H7 (cell line): ENCODE data around the gene TMED9. TPM values are rescaled to one million over a fixed set of nuclear protein-coding genes. Genes with fewer than 3 reads are reported as not detected.
A peak's percentile ranks its signal among the peaks of the same experiment; 100 is the strongest.

Experiments
- DNase-seq: peaks from one replicate; pipeline ENCODE4 v3.0.0; 2012
- H3K27me3 ChIP-seq: 2 replicates; pipeline ENCODE4 v1.6.0; 2011; ENCODE audit warnings: mild to moderate bottlenecking, low read length; ENCODE audit not compliant: control insufficient read depth, insufficient read depth
- H3K36me3 ChIP-seq: replicated peaks from 2 replicates; pipeline ENCODE4 v1.5.1; 2011; ENCODE audit warnings: low read length; ENCODE audit not compliant: control insufficient read depth, insufficient read depth
- H3K4me3 ChIP-seq: 2 replicates; pipeline ENCODE4 v1.5.1; 2011; ENCODE audit warnings: low read depth, mild to moderate bottlenecking, control low read depth, low read length, moderate library complexity; ENCODE audit not compliant: insufficient read depth
- total RNA-seq: library from RNA; depleted of rRNA; stranded (reverse); fragments of >200 nt; shearing (Covaris generic); gene quantifications from 2 replicates; pipeline ENCODE4 v1.2.3, GENCODE V29; 2014; rRNA removed

Gene TMED9
- 52.3 and 59.4 TPM in 2 replicates for total RNA-seq

DNA sequence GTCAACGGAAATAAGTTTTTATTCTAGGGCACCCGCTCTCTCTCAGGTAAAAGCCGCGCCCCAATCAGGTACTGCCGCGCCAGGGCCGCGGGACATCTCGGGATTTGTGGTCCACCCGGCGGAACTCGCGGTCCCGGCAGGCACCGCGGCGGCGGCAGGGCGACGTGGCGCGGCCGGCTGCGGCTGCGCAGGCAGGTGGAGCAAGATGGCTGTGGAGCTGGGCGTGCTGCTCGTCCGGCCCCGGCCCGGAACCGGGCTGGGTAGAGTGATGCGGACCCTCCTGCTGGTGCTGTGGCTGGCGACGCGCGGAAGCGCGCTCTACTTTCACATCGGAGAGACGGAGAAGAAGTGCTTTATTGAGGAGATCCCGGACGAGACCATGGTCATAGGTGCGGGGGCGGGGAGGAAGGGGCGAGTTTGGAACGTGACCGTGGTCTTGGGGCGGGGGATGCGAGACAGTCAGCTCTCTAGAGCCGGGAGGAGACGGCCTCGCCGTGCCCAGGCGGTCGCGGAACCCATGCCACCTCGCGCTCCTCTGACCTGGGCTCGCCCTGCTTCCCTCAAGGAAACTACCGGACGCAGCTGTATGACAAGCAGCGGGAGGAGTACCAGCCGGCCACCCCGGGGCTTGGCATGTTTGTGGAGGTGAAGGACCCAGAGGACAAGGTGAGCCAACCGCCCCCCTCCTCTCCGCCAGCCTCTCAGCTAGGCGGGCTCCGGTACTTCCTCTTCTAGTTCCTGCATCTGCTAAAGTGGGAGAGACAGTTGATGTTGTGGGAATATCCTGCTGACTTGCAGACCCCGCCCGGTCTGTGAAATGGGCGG is at the start of gene TMED9:
Gene TMED9 (plus strand): TSS at position 194 of the 825 bp plus-strand sequence. CDS start 12 bp downstream, at position 206.
- Histone ChIP-seq H3K27me3 (no peaks in the 10 kb centered on the region; the same call in 1 of the 2 replicates), H3K4me3 (peak within 1 kb of the TSS; percentile 92), H3K36me3 (peaks cover 27% of the 10 kb centered on the region)
- DNase-seq, result peak; percentile 96

DNA sequence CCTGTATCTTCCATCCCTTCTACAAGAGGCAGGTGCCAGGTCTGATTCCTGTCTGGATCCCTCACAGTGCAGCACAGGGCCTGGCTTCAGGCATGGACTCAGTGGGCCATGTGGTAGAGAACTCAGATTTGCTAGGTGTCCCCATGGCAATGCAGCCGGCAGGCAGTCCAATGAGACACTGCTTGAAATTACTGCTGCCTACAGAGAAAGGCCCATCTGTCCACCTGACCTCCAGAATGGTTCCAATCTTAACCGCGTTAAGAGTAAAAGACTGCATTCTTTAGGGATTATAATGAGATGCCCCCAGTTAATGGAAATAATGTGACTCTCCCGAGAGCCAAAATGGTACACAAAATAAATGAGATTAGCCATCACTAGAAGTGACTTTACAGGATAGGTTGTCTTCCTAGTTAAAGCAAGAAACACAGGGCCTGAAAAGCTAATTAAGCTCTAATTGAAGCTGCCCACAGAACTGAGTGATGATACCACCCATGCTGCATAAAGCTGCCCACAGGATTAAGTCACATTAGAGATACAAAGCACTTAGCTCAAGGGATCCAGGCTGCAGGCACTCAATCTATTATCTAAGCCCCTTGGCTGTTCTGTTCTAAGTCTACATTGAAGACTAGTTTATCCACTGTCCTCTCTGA is 49.1 kb upstream of the TMED9 start:
- Histone ChIP-seq H3K4me3 (no peak overlapping the region), H3K36me3 (peaks cover 12% of the 10 kb centered on the region), H3K27me3 (no peaks in the 10 kb centered on the region)
- DNase-seq, result no peak

DNA sequence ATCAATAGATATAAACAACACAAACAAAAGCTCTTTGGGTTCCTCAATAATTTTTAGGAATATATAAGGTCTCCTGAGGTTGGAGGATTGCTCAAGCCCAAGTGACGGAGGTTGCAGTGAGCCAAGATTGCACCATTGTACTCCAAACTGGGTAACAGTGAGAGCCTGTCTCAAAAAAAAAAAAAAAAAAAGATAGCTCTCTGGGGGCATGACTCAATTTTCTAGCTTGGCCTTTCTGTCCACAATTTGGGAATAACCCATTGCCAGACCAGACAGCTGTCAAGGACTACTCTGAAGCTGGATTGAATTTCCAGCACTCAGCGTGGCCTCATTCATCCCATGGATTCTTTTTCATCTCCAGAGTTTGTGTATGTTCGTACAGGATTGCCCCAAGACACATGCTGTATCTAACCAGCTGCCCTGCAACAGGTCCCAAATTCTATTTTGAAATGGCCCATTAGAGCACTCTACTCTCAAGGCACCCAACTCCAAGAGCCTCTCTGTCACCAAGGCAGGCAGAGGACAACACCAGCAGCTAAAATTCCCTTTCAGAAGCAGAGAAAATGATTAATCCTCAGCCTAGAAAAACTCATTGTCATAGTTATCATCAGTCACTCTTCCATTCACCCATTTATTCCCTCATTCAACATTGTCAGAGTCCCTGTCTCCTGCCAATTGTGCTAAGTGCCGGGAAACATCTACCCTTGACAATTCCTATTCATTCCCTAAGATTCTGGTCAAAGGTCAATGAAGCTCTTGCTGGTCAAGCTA is 46.3 kb upstream of the TMED9 start:
- H3K27me3 ChIP-seq, result no peaks in the 10 kb centered on the region
- H3K36me3 ChIP-seq, result peaks cover 5% of the 10 kb centered on the region
- no peak for DNase-seq
- H3K4me3 ChIP-seq, result no peak overlapping the region

DNA sequence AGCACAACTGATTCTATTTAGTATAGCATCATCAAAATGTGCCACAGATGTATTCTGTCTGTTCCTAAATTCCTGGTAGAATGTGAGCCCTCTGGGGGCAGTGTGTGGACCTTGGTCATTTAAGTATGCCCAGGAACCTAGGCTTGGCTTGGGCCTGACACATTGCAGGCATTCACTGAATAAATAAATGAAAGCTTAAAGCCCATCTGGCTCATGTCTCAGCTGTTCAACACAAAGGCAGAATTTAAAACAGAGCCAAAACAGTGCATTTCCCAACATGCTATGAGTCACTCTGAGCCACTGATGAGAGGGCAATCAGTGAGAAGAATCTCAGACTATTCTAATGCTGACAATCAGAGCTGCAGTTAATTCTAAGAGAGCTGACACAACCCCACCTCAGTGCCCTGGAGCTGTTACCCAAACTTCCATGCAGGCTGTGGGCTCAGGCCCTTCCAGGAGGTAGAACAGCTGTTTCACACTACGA is 45.7 kb upstream of the TMED9 start:
- Histone ChIP-seq H3K36me3 (peaks cover 4% of the 10 kb centered on the region), H3K27me3 (no peaks in the 10 kb centered on the region), H3K4me3 (no peak overlapping the region)
- no peak for DNase-seq

DNA sequence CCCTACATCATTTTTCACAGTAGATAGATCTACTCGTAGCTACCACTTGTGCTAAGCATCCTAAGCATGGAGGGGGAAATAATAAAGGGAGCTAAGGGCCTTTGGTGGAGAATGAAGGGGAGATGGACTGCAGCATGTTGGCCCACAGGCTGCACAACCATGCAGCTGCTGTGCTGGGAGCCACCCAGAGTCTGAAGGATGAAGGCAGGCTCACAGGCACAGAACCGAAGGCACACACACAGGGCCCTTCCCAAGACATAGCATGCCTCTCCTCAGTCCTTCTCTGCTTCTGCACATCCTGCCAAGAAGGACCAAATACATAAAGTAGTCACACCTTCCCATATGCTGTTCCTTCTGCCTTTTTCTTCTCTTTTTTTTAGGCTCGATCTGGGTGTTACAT is 44.3 kb upstream of the TMED9 start:
- Histone ChIP-seq H3K4me3 (no peak overlapping the region), H3K36me3 (peaks cover 15% of the 10 kb centered on the region), H3K27me3 (no peaks in the 10 kb centered on the region)
- DNase-seq, result no peak

DNA sequence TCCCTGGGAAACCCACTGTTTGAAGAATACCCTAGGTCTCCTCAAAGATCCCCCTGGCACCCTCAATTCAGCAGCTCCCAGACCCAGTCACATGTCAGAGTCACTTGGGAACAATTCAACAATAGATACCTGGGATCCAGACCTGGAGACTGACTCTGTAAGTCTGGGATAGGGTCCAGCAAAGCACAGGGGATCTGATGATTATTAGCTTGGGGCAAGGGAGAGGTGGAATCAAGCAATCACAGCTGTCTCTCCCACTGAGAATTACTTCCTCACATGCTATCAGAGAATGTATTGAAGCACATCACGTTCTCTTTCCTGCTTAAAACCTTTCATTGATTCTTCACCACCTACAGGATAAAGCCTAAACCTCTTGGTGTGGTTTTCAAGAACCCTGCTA is 43.5 kb upstream of the TMED9 start:
- H3K4me3 ChIP-seq, result no peak overlapping the region
- peaks cover 17% of the 10 kb centered on the region for H3K36me3 ChIP-seq
- H3K27me3 ChIP-seq, result no peaks in the 10 kb centered on the region
- DNase-seq, result no peak

DNA sequence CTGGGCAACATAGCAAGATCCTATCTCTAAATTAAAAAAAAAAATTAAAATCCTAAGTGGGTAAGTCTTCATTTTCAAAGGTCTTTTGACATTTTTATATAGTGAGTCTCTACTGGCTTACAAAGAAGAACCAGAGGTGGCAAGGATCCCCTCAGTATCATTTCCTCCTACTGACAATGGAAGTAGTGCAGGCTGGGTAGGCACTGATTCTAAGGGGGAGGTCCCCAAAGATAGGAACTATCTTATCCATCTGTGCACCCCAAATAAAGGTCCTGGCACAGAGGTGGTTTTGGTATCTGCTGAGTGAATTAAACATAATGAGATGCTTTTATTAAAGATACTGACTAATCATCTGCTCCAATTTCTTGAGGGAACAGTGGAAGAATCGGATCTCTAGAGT is 41.9 kb upstream of the TMED9 start:
- no peak for DNase-seq
- H3K36me3 ChIP-seq, result peaks cover 17% of the 10 kb centered on the region
- H3K4me3 ChIP-seq, result no peak overlapping the region
- H3K27me3 ChIP-seq, result no peaks in the 10 kb centered on the region

DNA sequence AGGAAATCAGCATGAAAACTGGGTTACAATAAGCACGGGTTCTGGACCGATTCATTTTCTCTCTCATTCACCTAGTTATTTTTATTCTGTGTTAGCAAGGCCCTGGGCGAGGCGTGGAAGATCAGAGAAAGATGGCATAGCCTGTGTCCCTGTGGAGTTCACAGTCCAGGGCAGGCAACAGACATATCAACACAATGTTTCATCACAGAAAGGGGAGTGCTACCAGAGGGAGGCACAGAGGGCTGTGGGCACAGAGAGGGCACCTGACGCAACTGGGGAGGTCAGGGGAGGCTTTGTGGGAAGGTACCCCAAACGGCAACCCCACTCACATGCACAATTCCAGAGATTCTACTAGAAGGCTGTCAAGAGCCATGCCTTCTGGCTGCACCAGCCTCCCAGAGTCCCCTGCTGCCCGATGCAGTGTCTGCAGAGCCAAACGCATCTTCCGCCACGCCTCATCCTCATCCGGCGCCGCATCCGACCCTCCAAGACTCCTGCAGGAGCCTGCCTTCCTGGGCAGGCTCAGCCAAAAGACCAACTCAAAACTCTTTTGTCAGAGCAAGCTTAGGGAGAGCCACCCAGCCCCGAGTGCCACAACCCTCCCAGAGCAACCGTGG is 39.1 kb upstream of the TMED9 start:
- Histone ChIP-seq H3K4me3 (peak overlapping the region; percentile 95), H3K27me3 (no peaks in the 10 kb centered on the region), H3K36me3 (peaks cover 16% of the 10 kb centered on the region)
- DNase-seq, result peak; percentile 69

DNA sequence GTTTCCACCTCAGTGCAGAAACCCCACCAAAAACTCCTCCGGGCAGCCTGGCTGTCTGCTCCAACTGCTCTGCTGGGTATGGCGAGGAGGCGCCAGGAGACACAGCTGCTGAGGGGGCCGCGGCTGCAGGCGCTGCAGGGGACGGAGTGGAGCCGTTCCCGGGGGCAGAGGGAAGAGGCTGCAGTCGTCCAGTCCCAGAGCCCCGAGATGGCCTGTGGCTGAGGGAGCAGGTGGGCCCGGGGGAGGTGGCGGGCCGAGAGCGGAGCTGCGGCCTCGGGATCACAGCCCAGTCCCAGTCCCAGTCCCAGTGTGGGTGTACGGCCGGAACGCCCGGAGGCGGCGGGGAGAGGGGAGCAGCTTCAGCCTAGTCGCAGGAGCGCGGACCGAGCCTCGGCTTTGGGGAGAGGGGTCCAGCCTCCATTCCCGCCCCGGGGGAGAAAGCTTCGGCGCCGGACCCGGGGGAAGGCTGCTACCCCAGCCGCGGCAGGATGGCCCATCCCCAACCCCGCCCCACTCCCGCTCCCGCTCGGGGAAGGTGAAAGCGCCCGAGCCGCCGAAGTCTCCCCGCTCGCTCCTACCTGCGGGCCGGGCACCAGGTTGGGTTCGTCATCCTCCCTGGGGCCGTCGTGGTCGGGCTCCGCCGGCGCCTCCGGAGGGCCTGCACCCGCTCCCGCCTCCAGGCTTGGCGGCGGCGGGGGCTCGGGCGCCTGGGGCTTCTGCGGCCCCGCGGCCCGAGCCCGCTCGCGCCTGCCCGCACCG is 38.2 kb upstream of the TMED9 start:
- peaks cover 16% of the 10 kb centered on the region for H3K36me3 ChIP-seq
- H3K4me3 ChIP-seq, result peak overlapping the region; percentile 95
- DNase-seq, result peak; percentile 88
- H3K27me3 ChIP-seq, result no peaks in the 10 kb centered on the region

DNA sequence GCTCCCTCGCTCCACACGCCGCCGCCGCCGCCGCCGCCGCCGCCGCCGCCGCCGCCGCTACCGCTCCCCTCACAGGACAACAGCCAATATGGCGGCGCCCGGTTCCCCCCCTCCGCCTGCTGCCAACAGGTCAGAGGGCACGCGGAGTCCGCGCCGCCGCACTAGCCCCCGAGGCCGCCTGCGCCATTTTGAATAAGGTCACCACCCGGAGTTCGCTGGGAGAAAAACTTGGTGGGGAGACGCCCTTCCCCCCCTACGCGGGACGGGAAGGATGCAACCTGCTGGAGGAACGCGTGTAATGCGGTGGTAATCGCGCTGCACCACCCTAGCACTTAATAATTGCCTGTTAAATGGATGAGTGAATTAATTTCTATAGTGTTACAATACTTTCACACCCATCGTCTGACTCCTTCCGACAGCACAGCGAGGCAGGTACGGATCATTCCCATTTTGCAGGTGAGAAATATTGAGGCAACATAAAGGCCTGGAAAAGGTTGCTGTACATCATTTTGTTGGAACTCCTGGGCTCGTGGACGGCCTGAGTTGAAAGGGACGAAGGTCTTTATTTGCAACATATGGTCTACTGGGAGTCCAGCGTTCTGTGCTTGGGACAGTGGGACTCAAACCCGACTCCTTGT is 37.4 kb upstream of the TMED9 start, which contains the start of gene FAM193B:
Gene FAM193B (minus strand): TSS at position 90 of the 638 bp plus-strand sequence. CDS start 105 bp downstream, outside the sequence.
- Histone ChIP-seq H3K4me3 (peak within 1 kb of the TSS; percentile 95), H3K27me3 (no peaks in the 10 kb centered on the region), H3K36me3 (peaks cover 16% of the 10 kb centered on the region)
- peak; percentile 99 for DNase-seq

DNA sequence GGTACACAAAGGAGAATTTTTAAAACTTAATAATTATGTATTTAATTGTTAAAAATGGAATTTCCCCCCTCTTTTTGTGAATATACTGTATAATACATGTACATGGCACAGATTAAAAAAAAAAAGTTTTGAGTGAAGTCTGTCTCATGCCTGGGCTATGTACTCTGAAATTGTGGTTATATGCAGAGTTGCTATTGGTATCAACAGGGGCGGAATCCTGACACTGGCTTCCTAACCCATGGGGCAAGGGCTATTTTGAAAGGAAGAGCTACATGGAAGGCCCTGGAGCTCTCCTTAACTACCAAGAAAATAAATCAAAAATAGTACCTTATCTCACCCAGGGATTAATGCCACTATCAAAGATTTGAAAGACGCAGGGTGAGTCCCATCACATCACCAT is 36.8 kb upstream of the TMED9 start:
- H3K4me3 ChIP-seq, result no peak overlapping the region

DNA sequence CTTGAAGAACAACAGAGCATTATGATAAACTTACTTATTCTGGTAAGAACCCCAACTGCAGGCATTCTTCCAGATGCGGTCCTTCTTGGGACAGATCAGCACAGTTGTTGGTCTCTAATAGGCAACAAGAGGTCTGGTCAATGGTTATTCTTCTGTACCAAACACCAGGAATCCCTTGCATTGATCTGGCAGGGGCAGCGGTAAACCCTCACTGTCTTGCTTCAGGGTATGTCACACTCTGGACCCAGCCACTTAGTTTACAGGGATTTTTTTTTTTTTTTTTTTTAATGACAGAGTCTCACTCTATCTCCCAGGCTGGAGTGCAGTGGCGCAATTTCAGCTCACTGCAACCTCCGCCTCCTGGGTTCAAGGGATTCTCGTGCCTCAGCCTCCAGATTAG is 36.3 kb upstream of the TMED9 start:
- Histone ChIP-seq H3K4me3 (no peak overlapping the region), H3K27me3 (no peaks in the 10 kb centered on the region), H3K36me3 (peaks cover 14% of the 10 kb centered on the region)
- no peak for DNase-seq

More for the DNA sequence above, 36.8 kb upstream of the TMED9 start:
- Histone ChIP-seq H3K36me3 (peaks cover 16% of the 10 kb centered on the region), H3K27me3 (no peaks in the 10 kb centered on the region)
- no peak for DNase-seq

DNA sequence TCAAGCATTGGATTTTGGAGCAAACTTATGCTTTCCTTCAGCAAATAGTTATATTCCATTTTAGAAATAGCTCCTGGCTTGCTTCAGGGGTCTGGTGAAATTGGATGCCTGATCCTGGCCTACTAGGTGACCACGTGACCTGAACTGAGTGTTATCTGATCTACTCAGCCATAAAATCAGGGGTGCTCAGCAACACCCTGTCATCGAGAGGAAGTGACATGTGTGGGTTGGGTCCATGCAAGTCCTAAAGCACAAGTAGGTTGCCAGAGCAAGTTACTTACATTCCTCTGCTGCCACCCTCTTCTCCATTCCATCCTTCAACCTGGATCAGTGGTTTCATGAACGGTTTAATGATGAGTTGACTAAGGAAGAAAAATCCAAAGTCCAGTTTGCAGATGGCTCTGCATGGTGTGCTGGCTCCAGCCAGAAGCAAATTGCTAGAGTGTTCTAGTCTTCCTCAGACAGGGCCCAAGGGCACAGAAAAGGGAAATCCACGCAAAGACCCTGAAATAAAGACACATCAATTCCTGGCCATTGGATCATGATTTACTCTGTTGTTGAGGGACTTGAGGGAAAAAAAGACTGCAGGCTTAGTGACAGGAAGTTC is 34.9 kb upstream of the TMED9 start:
- peaks cover 6% of the 10 kb centered on the region for H3K36me3 ChIP-seq
- H3K4me3 ChIP-seq, result no peak overlapping the region
- DNase-seq, result no peak

More for the DNA sequence above, 34.9 kb upstream of the TMED9 start:
- no peaks in the 10 kb centered on the region for H3K27me3 ChIP-seq
